H9 (cell line): ENCODE measurements around the gene TAF1A. TPM values are rescaled to one million over a fixed set of nuclear protein-coding genes. Genes with fewer than 3 reads are reported as not detected.

ENCODE experiments used
- DNase-seq: peaks from one replicate; pipeline ENCODE4 v3.0.0-alpha.2; 2017
- H2AFZ ChIP-seq: one replicate; pipeline ENCODE4 v1.6.1; 2013; ENCODE audit warnings: mild to moderate bottlenecking, low read length, control low read depth, moderate library complexity
- H2AK5ac ChIP-seq: 2 replicates; pipeline ENCODE4 v1.6.1; 2013; ENCODE audit warnings: low read length, control low read depth, mixed read lengths; ENCODE audit not compliant: insufficient read length
- H2BK120ac ChIP-seq: one replicate; pipeline ENCODE4 v1.6.1; 2013; ENCODE audit warnings: low read depth, mild to moderate bottlenecking, low read length, control low read depth, inconsistent platforms; ENCODE audit not compliant: poor library complexity, severe bottlenecking
- H2BK12ac ChIP-seq: 2 replicates; pipeline ENCODE4 v1.6.1; 2013; ENCODE audit warnings: low read length, control low read depth, mixed read lengths, low read depth; ENCODE audit not compliant: insufficient read length
- H2BK15ac ChIP-seq: 2 replicates; pipeline ENCODE4 v1.6.1; 2013; ENCODE audit warnings: low read depth, low read length, control low read depth
- H2BK20ac ChIP-seq: one replicate; pipeline ENCODE4 v1.6.1; 2013; ENCODE audit warnings: low read depth, mild to moderate bottlenecking, low read length, control low read depth, inconsistent platforms; ENCODE audit not compliant: poor library complexity, severe bottlenecking
- H2BK5ac ChIP-seq: 2 replicates; pipeline ENCODE4 v1.6.1; 2013; ENCODE audit warnings: low read length, control low read depth, mixed read lengths; ENCODE audit not compliant: insufficient read length
- H3K14ac ChIP-seq: 2 replicates; pipeline ENCODE4 v1.6.1; 2013; ENCODE audit warnings: low read length, control low read depth; ENCODE audit not compliant: insufficient read depth
- H3K18ac ChIP-seq: 2 replicates; pipeline ENCODE4 v1.6.1; 2013; ENCODE audit warnings: low read depth, mild to moderate bottlenecking, mixed read lengths, low read length, control low read depth; ENCODE audit not compliant: insufficient read length
- H3K23ac ChIP-seq: 2 replicates; pipeline ENCODE4 v1.6.1; 2013; ENCODE audit warnings: low read length, control low read depth, mixed read lengths, low read depth; ENCODE audit not compliant: insufficient read length
- H3K23me2 ChIP-seq: 2 replicates; pipeline ENCODE4 v1.6.1; 2013; ENCODE audit warnings: low read depth, mild to moderate bottlenecking, mixed read lengths, low read length, control low read depth; ENCODE audit not compliant: insufficient read length, poor library complexity, severe bottlenecking
- H3K27ac ChIP-seq: 2 replicates; pipeline ENCODE4 v1.5.1; 2013; ENCODE audit warnings: low read length, control low read depth, mixed read lengths, low read depth; ENCODE audit not compliant: insufficient read length
- H3K27me3 ChIP-seq: 2 replicates; pipeline ENCODE4 v1.6.1; 2013; ENCODE audit warnings: low read length, control low read depth, inconsistent platforms; ENCODE audit not compliant: insufficient read depth
- H3K4ac ChIP-seq: 2 replicates; pipeline ENCODE4 v1.6.1; 2013; ENCODE audit warnings: low read depth, mild to moderate bottlenecking, control low read depth, inconsistent platforms, low read length, moderate library complexity
- H3K4me1 ChIP-seq: 2 replicates; pipeline ENCODE4 v1.6.1; 2013; ENCODE audit warnings: low read length, control low read depth, inconsistent platforms; ENCODE audit not compliant: insufficient read depth
- H3K4me2 ChIP-seq: 2 replicates; pipeline ENCODE4 v1.6.1; 2013; ENCODE audit warnings: low read length, control low read depth, mixed read lengths; ENCODE audit not compliant: insufficient read length, insufficient read depth
- H3K56ac ChIP-seq: 2 replicates; pipeline ENCODE4 v1.6.1; 2013; ENCODE audit warnings: low read depth, mild to moderate bottlenecking, mixed read lengths, low read length, control low read depth; ENCODE audit not compliant: insufficient read length
- H3K79me1 ChIP-seq: 2 replicates; pipeline ENCODE4 v1.6.1; 2013; ENCODE audit warnings: low read depth, mild to moderate bottlenecking, moderate library complexity, low read length, control low read depth, inconsistent platforms; ENCODE audit not compliant: insufficient read depth, poor library complexity, severe bottlenecking
- H3K79me2 ChIP-seq: 2 replicates; pipeline ENCODE4 v1.6.1; 2013; ENCODE audit warnings: low read length, control low read depth, inconsistent platforms; ENCODE audit not compliant: insufficient read depth
- H3K9ac ChIP-seq: 2 replicates; pipeline ENCODE4 v1.6.1; 2013; ENCODE audit warnings: low read length, control low read depth, mixed read lengths; ENCODE audit not compliant: insufficient read length; ENCODE audit errors: extremely low read depth
- H3K9me3 ChIP-seq: one replicate; pipeline ENCODE4 v1.6.1; 2013; ENCODE audit warnings: low read depth, low read length, inconsistent platforms; ENCODE audit not compliant: control insufficient read depth
- H3T11ph ChIP-seq: one replicate; pipeline ENCODE4 v1.6.1; 2013; ENCODE audit warnings: mild to moderate bottlenecking, low read length, control low read depth, inconsistent platforms
- H4K20me1 ChIP-seq: one replicate; pipeline ENCODE4 v1.6.1; 2013; ENCODE audit not compliant: control insufficient read depth, insufficient read length, insufficient read depth
- H4K5ac ChIP-seq: 2 replicates; pipeline ENCODE4 v1.6.1; 2013; ENCODE audit warnings: low read depth, mild to moderate bottlenecking, mixed read lengths, low read length, control low read depth; ENCODE audit not compliant: insufficient read length
- H4K8ac ChIP-seq: replicated peaks from 2 replicates; pipeline ENCODE4 v1.6.1; 2013; ENCODE audit warnings: low read length, control low read depth, mixed read lengths, low read depth; ENCODE audit not compliant: insufficient read length
- H4K91ac ChIP-seq: 2 replicates; pipeline ENCODE4 v1.6.1; 2013; ENCODE audit warnings: low read depth, mild to moderate bottlenecking, moderate library complexity, mixed read lengths, low read length, control low read depth; ENCODE audit not compliant: insufficient read length
- H3K27ac Mint-ChIP-seq, 3 experiments: 2 replicates in 2 of 3; 3 replicates in 1 of 3; pipeline ENCODE4 v1.8.0; 2020 to 2021; ENCODE audit warnings: mixed read lengths in 3 of 3, mild to moderate bottlenecking in 1 of 3, moderate library complexity in 1 of 3
- H3K27me3 Mint-ChIP-seq: 2 replicates; pipeline ENCODE4 v1.8.0; 2021; ENCODE audit warnings: low read depth, mild to moderate bottlenecking, moderate library complexity, mixed read lengths
- H3K36me3 Mint-ChIP-seq, 3 experiments: 2 replicates in 2 of 3; 3 replicates in 1 of 3; pipeline ENCODE4 v1.8.0; 2020 to 2021; ENCODE audit warnings: low read depth in 3 of 3, mixed read lengths in 3 of 3; ENCODE audit not compliant: insufficient read depth in 1 of 3
- H3K4me1 Mint-ChIP-seq, 2 experiments: 2 replicates each; pipeline ENCODE4 v1.8.0; 2020; ENCODE audit warnings: mixed read lengths in 2 of 2
- H3K4me3 Mint-ChIP-seq, 2 experiments: 2 replicates in 1 of 2; 3 replicates in 1 of 2; pipeline ENCODE4 v1.8.0; 2020 to 2021; ENCODE audit warnings: mild to moderate bottlenecking in 2 of 2, mixed read lengths in 2 of 2, moderate library complexity in 1 of 2
- H3K9me3 Mint-ChIP-seq, 2 experiments: 2 replicates in 1 of 2; 3 replicates in 1 of 2; pipeline ENCODE4 v1.8.0; 2020; ENCODE audit warnings: mild to moderate bottlenecking in 2 of 2, mixed read lengths in 2 of 2, moderate library complexity in 1 of 2
- WGBS: extraction: QIAGEN DNeasy Blood & Tissue Kit; methylation state at CpG from one replicate; pipeline ENCODE4 v1.1.7; 2013; ENCODE audit warnings: missing lambda C conversion rate, low lambda C conversion rate, mixed read lengths; ENCODE audit not compliant: insufficient read length; ENCODE audit errors: extremely low coverage; 5-methylcytosine and 5-hydroxymethylcytosine counted together
- total RNA-seq: library from RNA; stranded (reverse); gene quantifications from 2 replicates; pipeline ENCODE4 v1.2.1, GENCODE V29; 2021
- TF ChIP-seq, protein P1 (sequence below): fragments of 200-600 bp; sonication (generic); conservative IDR thresholded peaks from 3 replicates; pipeline ENCODE4 v1.8.0; 2021; ENCODE audit warnings: antibody characterized with exemption, mild to moderate bottlenecking

Gene TAF1A
- total RNA-seq, 1 experiment from 2014 or later = 14.8 TPM

DNA sequence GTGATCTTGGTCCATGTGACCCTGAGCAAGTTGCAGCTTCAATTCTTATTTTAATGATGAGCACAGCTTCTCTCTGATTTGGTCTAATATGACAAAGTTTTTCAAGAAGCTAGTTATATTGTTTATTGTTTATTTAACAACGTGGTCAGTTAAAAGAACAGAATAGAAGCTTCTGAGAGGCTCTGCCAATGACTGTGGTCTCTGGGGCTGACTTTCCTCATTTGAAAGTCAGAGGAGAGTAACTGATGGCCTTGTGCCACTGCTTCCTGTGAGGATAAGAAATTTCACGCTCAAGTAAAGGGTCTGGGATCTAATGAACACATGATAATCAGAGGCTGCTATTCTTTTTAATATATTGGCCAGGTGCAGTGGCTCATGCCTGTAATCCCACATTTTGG lies 49.1 kb downstream of the TAF1A start:
- H3K4me2 ChIP-seq = no peak overlapping the region
- no peak for DNase-seq
- no peak overlapping the region for H3K4ac ChIP-seq
- H3K27ac ChIP-seq = no peak overlapping the region
- no peaks in the 10 kb centered on the region for H3K79me1 ChIP-seq
- no peak overlapping the region for H2BK120ac ChIP-seq
- no peaks in the 10 kb centered on the region for H3K4me1 ChIP-seq
- no peak overlapping the region for H3K23ac ChIP-seq
- Mint-ChIP-seq H3K36me3 (no peaks in the 10 kb centered on the region), H3K4me3 (no peak overlapping the region), H3K4me1 (no peaks in the 10 kb centered on the region), H3K27me3 (no peaks in the 10 kb centered on the region), H3K27ac (no peak overlapping the region), H3K9me3 (no peaks in the 10 kb centered on the region; a peak in 1 of 5 replicates)
- no peak overlapping the region for H3T11ph ChIP-seq
- no peak overlapping the region for H2BK15ac ChIP-seq
- no peaks in the 10 kb centered on the region for H3K79me2 ChIP-seq
- no peak overlapping the region for H2BK20ac ChIP-seq
- TF ChIP-seq, protein P1, sequence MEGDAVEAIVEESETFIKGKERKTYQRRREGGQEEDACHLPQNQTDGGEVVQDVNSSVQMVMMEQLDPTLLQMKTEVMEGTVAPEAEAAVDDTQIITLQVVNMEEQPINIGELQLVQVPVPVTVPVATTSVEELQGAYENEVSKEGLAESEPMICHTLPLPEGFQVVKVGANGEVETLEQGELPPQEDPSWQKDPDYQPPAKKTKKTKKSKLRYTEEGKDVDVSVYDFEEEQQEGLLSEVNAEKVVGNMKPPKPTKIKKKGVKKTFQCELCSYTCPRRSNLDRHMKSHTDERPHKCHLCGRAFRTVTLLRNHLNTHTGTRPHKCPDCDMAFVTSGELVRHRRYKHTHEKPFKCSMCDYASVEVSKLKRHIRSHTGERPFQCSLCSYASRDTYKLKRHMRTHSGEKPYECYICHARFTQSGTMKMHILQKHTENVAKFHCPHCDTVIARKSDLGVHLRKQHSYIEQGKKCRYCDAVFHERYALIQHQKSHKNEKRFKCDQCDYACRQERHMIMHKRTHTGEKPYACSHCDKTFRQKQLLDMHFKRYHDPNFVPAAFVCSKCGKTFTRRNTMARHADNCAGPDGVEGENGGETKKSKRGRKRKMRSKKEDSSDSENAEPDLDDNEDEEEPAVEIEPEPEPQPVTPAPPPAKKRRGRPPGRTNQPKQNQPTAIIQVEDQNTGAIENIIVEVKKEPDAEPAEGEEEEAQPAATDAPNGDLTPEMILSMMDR = no peak
- H4K91ac ChIP-seq = no peak overlapping the region
- no peak overlapping the region for H3K56ac ChIP-seq
- WGBS = no CpG with 5 or more reads among the region's 2 CpGs
- no peak overlapping the region for H3K14ac ChIP-seq
- H3K9ac ChIP-seq = no peak overlapping the region
- no peak overlapping the region for H3K18ac ChIP-seq
- no peak overlapping the region for H4K5ac ChIP-seq
- no peak overlapping the region for H2BK5ac ChIP-seq
- H2AFZ ChIP-seq = no peak overlapping the region
- no peak overlapping the region for H2BK12ac ChIP-seq
- no peaks in the 10 kb centered on the region for H4K20me1 ChIP-seq
- no peak overlapping the region for H4K8ac ChIP-seq
- H2AK5ac ChIP-seq = no peak overlapping the region
- no peaks in the 10 kb centered on the region for H3K23me2 ChIP-seq
- no peaks in the 10 kb centered on the region for H3K9me3 ChIP-seq
- no peaks in the 10 kb centered on the region; the same call in 1 of the 2 replicates for H3K27me3 ChIP-seq
